ENCODE results near the gene ATP6V0A1.
"Not testable (repeated sequence)": the region's sequence is repeated elsewhere in the genome, so short reads cannot be mapped to it uniquely, and the experiment has no call there.

Gene ATP6V0A1

GRCh38 chr17:42519546-42520491 lies 61.1 kb downstream of the ATP6V0A1 start:
- DNase-seq (ENCODE audit: low read depth), result no peak

- DNase-seq (ENCODE audit: low read depth), result no peak
Observed at GRCh38 chr17:42520540-42520951, 61.9 kb downstream of the ATP6V0A1 start.

GRCh38 chr17:42521036-42521435 lies 62.4 kb downstream of the ATP6V0A1 start:
- DNase-seq (ENCODE audit: low read depth), result no peak

- DNase-seq (ENCODE audit: low read depth), result no peak
Observed at GRCh38 chr17:42521666-42522262, 63.1 kb downstream of the ATP6V0A1 start.

- DNase-seq (ENCODE audit: low read depth), result no peak
Observed at GRCh38 chr17:42522263-42522790, 63.6 kb downstream of the ATP6V0A1 start.

GRCh38 chr17:42522798-42523278 lies 64.2 kb downstream of the ATP6V0A1 start:
- no peak for DNase-seq (ENCODE audit: low read depth)

GRCh38 chr17:42525221-42525620 lies 66.5 kb downstream of the ATP6V0A1 start:
- no peak for DNase-seq (ENCODE audit: low read depth)

- DNase-seq (ENCODE audit: low read depth), result no peak
Observed at GRCh38 chr17:42526031-42526444, 67.4 kb downstream of the ATP6V0A1 start.

GRCh38 chr17:42527932-42528331 lies 69.3 kb downstream of the ATP6V0A1 start:
- DNase-seq (ENCODE audit: low read depth), result no peak

- no peak for DNase-seq (ENCODE audit: low read depth)
Observed at GRCh38 chr17:42529061-42529460, 70.4 kb downstream of the ATP6V0A1 start.

GRCh38 chr17:42530952-42531454 lies 72.3 kb downstream of the ATP6V0A1 start:
- DNase-seq (ENCODE audit: low read depth), result no peak

GRCh38 chr17:42531455-42532354 lies 73.0 kb downstream of the ATP6V0A1 start:
- no peak for DNase-seq (ENCODE audit: low read depth)

- no peak for DNase-seq (ENCODE audit: low read depth)
Observed at GRCh38 chr17:42535155-42536047, 76.7 kb downstream of the ATP6V0A1 start.

GRCh38 chr17:42536048-42536371 lies 77.3 kb downstream of the ATP6V0A1 start, which contains the start of gene NAGLU:
Gene NAGLU, plus strand, starts transcription at chr17:42536241. Its CDS starts 32 bp downstream, at chr17:42536273.
- peak; percentile 83 for DNase-seq (ENCODE audit: low read depth)

- DNase-seq (ENCODE audit: low read depth), result peak; percentile 79
Observed at GRCh38 chr17:42536372-42537155, 77.9 kb downstream of the ATP6V0A1 start.

GRCh38 chr17:42537156-42537805 lies 78.6 kb downstream of the ATP6V0A1 start:
- no peak for DNase-seq (ENCODE audit: low read depth)

- DNase-seq (ENCODE audit: low read depth), result no peak
Observed at GRCh38 chr17:42537826-42538451, 79.3 kb downstream of the ATP6V0A1 start.

GRCh38 chr17:42538482-42538881 lies 79.8 kb downstream of the ATP6V0A1 start:
- DNase-seq (ENCODE audit: low read depth), result no peak

- DNase-seq (ENCODE audit: low read depth), result not testable (repeated sequence)
Observed at GRCh38 chr17:42540558-42540957, 81.9 kb downstream of the ATP6V0A1 start.
